ENCODE measurements around the gene APOM.

GRCh38 chr6:31658158-31658688 is 2.5 kb downstream of the APOM start:
- TF ChIP-seq CTCF (conservative IDR thresholded peaks at IDR 0.05 in 1 of 2, IDR thresholded peaks at IDR 0.05 in 1 of 2; ENCODE audit: extremely low read depth in 1 of 2, insufficient read depth in 1 of 2, low read depth in 1 of 2, low read length in 2 of 2) (no peak), EZH2 (IDR thresholded peaks at IDR 0.05; ENCODE audit: borderline replicate concordance, low read length) (no peak)

Data from mammary epithelial cell (primary cell).